B cell (primary cell): ENCODE measurements around the gene ZNF581. TPM values are rescaled to one million over a fixed set of nuclear protein-coding genes. Genes with fewer than 3 reads are reported as not detected.

Source experiments
- ATAC-seq: fragments of 200-7000 bp; cut with Tn5 transposase; one replicate; pipeline ENCODE4 v1.10.0; 2021; ENCODE audit warnings: low read depth, mild to moderate bottlenecking, moderate number of reproducible peaks, moderate library complexity
- CTCF ChIA-PET: fragments of 350-600 bp; sonication (Branson Sonifier 250); formaldehyde crosslinking; loops from one replicate; lab custom pipeline; 2021; ENCODE audit warnings: antibody characterized with exemption, inconsistent platforms; lab: Charles Lee
- POLR2A ChIA-PET: fragments of 350-600 bp; sonication (Branson Sonifier 250); formaldehyde crosslinking; loops from one replicate; lab custom pipeline; 2021; ENCODE audit warnings: antibody characterized with exemption; lab: Charles Lee
- DNase-seq: peaks from one replicate; pipeline ENCODE4 v3.0.0; 2013
- H2AFZ ChIP-seq: 2 replicates; pipeline ENCODE4 v1.6.1; 2012; ENCODE audit warnings: mild to moderate bottlenecking, low read depth, low read length; ENCODE audit not compliant: insufficient read depth, poor library complexity, severe bottlenecking
- H3K27ac ChIP-seq, 2 donors: 1 replicate in 1 of 2; 2 replicates in 1 of 2; pipeline ENCODE4 v1.5.1; 2012 to 2013; ENCODE audit warnings: low read length in 2 of 2, mild to moderate bottlenecking in 2 of 2, moderate library complexity in 1 of 2
- H3K27me3 ChIP-seq, 4 experiments: fragments of 200-600 bp in 1 of 4; sonication (generic) in 1 of 4; replicated peaks in 1 of 4; 1 replicate in 2 of 4; 2 replicates in 2 of 4; pipeline versions ENCODE4 v1.6.1 to v1.7.0; 2013 to 2016; ENCODE audit warnings: low read length in 3 of 4, mild to moderate bottlenecking in 2 of 4, mixed read lengths in 1 of 4, moderate library complexity in 1 of 4; ENCODE audit not compliant: insufficient read depth in 4 of 4, control insufficient read depth in 3 of 4; ENCODE audit errors: control extremely low read depth in 1 of 4
- H3K36me3 ChIP-seq, 2 experiments: replicated peaks in 1 of 2; 1 replicate in 1 of 2; 2 replicates in 1 of 2; pipeline versions ENCODE4 v1.6.1 to v1.7.1; 2013; ENCODE audit warnings: low read length in 1 of 2; ENCODE audit not compliant: insufficient read depth in 2 of 2, control insufficient read depth in 1 of 2; ENCODE audit errors: control extremely low read depth in 1 of 2, extremely low read depth in 1 of 2
- H3K4me1 ChIP-seq, 2 donors: fragments of 200-600 bp in 1 of 2; sonication (generic) in 1 of 2; 1 replicate in 1 of 2; 2 replicates in 1 of 2; pipeline versions ENCODE4 v1.5.1 to v1.6.1; 2013 to 2017; ENCODE audit warnings: low read length in 2 of 2; ENCODE audit not compliant: control insufficient read depth in 2 of 2, insufficient read depth in 2 of 2
- H3K4me2 ChIP-seq: replicated peaks from 2 replicates; pipeline ENCODE3; 2012; ENCODE audit warnings: mild to moderate bottlenecking, low read depth, low read length; ENCODE audit not compliant: poor library complexity, severe bottlenecking
- H3K4me3 ChIP-seq, 5 experiments: fragments of 200-600 bp in 1 of 5; sonication (generic) in 1 of 5; 1 replicate in 3 of 5; 2 replicates in 2 of 5; pipeline versions ENCODE4 v1.5.1 to v1.7.0; 2011 to 2016; ENCODE audit warnings: low read length in 4 of 5, mild to moderate bottlenecking in 4 of 5, low read depth in 2 of 5, control low read depth in 1 of 5, moderate library complexity in 1 of 5; ENCODE audit not compliant: insufficient read depth in 1 of 5; ENCODE audit errors: control extremely low read depth in 1 of 5, extremely low read depth in 1 of 5
- H3K79me2 ChIP-seq: fragments of 200-600 bp; sonication (generic); one replicate; pipeline ENCODE4 v1.6.0; 2016; ENCODE audit warnings: low read length; ENCODE audit not compliant: control insufficient read depth, insufficient read depth
- H3K9ac ChIP-seq: fragments of 200-600 bp; sonication (generic); 2 replicates; pipeline ENCODE4 v1.6.1; 2017; ENCODE audit warnings: mild to moderate bottlenecking, low read length, moderate library complexity
- H3K9me3 ChIP-seq, 3 donors: one replicate each; pipeline versions ENCODE4 v1.6.1 to v1.7.1; 2013; ENCODE audit warnings: low read length in 2 of 3; ENCODE audit not compliant: control insufficient read depth in 2 of 3, insufficient read depth in 1 of 3; ENCODE audit errors: control extremely low read depth in 1 of 3
- H4K20me1 ChIP-seq: 2 replicates; pipeline ENCODE4 v1.6.0; 2012; ENCODE audit warnings: mild to moderate bottlenecking, low read length; ENCODE audit not compliant: insufficient read depth, control insufficient read depth, poor library complexity, severe bottlenecking
- H3K27ac Mint-ChIP-seq: one replicate; pipeline ENCODE4 v1.8.0; 2021; ENCODE audit warnings: mixed read lengths
- H3K27me3 Mint-ChIP-seq: one replicate; pipeline ENCODE4 v1.8.0; 2021; ENCODE audit warnings: mixed read lengths
- H3K4me1 Mint-ChIP-seq: one replicate; pipeline ENCODE4 v1.8.0; 2021; ENCODE audit warnings: mixed read lengths
- H3K4me3 Mint-ChIP-seq: one replicate; pipeline ENCODE4 v1.8.0; 2021; ENCODE audit warnings: mixed read lengths
- H3K9me3 Mint-ChIP-seq: one replicate; pipeline ENCODE4 v1.8.0; 2022; ENCODE audit warnings: mixed read lengths; ENCODE audit not compliant: insufficient read depth
- CTCF ChIP-seq: fragments of 200-600 bp; IDR thresholded peaks from one replicate; pipeline ENCODE4 v1.8.0; 2022; ENCODE audit warnings: antibody characterized with exemption, mild to moderate bottlenecking
- EZH2 ChIP-seq: IDR thresholded peaks from 2 replicates; pipeline ENCODE4 v1.6.1; 2012; ENCODE audit warnings: borderline replicate concordance, low read depth, mild to moderate bottlenecking, moderate library complexity, low read length; ENCODE audit not compliant: insufficient read depth, poor library complexity, severe bottlenecking
- WGBS: methylation state at CpG from one replicate; pipeline ENCODE4 v1.1.5; 2013; ENCODE audit warnings: missing lambda C conversion rate; ENCODE audit not compliant: insufficient coverage; 5-methylcytosine and 5-hydroxymethylcytosine counted together
- intact Hi-C: fragments of 100-400 bp; cut with micrococcal nuclease; formaldehyde crosslinking; loops from one replicate; pipeline ENCODE4 v1.10.0; 2022
- polyA plus RNA-seq: library from polyadenylated mRNA; depleted of rRNA; stranded (reverse); fragments of >200 nt; gene quantifications from 2 replicates; pipeline ENCODE4 v1.2.3, GENCODE V29; 2012
- total RNA-seq, 2 donors: library from RNA; stranded (reverse); fragments of 120-200 nt in 1 of 2; gene quantifications; 1 replicate in 1 of 2; 2 replicates in 1 of 2; pipeline versions ENCODE4 v1.2.3 to v1.2.4, GENCODE V29; 2013 to 2022

Gene ZNF581
- total and polyA plus RNA-seq, 2 donors (not counting 1 experiment from before 2014, with no cell fraction given): 48.2 to 51.3 TPM

GRCh38 chr19:55660404-55660803 lies 17.0 kb downstream of the ZNF581 start:
- intact Hi-C loops: no loop called here
- Histone ChIP-seq H3K4me1 (peaks cover 34 to 43% of the 10 kb centered on the region in 2 donors), H3K4me2 (no peak overlapping the region), H3K79me2 (peaks cover 99% of the 10 kb centered on the region), H3K4me3 (no peak overlapping the region), H3K9me3 (no peaks in the 10 kb centered on the region), H3K36me3 (peaks cover 0 to 74% of the 10 kb centered on the region in 2 experiments), H4K20me1 (peaks cover 98% of the 10 kb centered on the region), H3K27me3 (no peaks in the 10 kb centered on the region), H3K27ac (no peak overlapping the region), H3K9ac (no peak overlapping the region), H2AFZ (no peak overlapping the region)
- DNase-seq (no peak), ATAC-seq (no peak)
- WGBS: 100% methylated on average over 6 of the region's 12 CpGs
- Mint-ChIP-seq H3K4me1 (peaks cover 52% of the 10 kb centered on the region), H3K4me3 (no peak overlapping the region), H3K9me3 (no peaks in the 10 kb centered on the region), H3K27ac (no peak overlapping the region), H3K27me3 (no peaks in the 10 kb centered on the region)
- POLR2A ChIA-PET: no interaction called here
- TF ChIP-seq EZH2 (no peak), CTCF (no peak)
- CTCF ChIA-PET: no interaction called here

GRCh38 chr19:55660991-55661390 lies 17.5 kb downstream of the ZNF581 start:
- no peak overlapping the region for H3K9ac ChIP-seq
- intact Hi-C loops: no loop called here
- TF ChIP-seq EZH2 (no peak), CTCF (no peak)
- ATAC-seq (no peak), DNase-seq (no peak)
- Mint-ChIP-seq H3K4me1 (peaks cover 49% of the 10 kb centered on the region), H3K27me3 (no peaks in the 10 kb centered on the region), H3K4me3 (no peak overlapping the region), H3K9me3 (no peaks in the 10 kb centered on the region), H3K27ac (no peak overlapping the region)
- POLR2A ChIA-PET: no interaction called here
- peaks cover 99% of the 10 kb centered on the region for H3K79me2 ChIP-seq
- no peaks in the 10 kb centered on the region for H3K9me3 ChIP-seq
- no peak overlapping the region for H3K27ac ChIP-seq
- H4K20me1 ChIP-seq: peaks cover 96% of the 10 kb centered on the region
- H3K4me1 ChIP-seq: peaks cover 31 to 37% of the 10 kb centered on the region in 2 donors
- H3K27me3 ChIP-seq: no peaks in the 10 kb centered on the region
- no peak overlapping the region for H3K4me3 ChIP-seq
- CTCF ChIA-PET: no interaction called here
- 95% methylated on average over 13 of the region's 16 CpGs for WGBS
- H3K36me3 ChIP-seq: peaks cover 0 to 75% of the 10 kb centered on the region in 2 experiments
- no peak overlapping the region for H2AFZ ChIP-seq
- H3K4me2 ChIP-seq: no peak overlapping the region
